ENCODE measurements around the gene PRKAG2.
A peak's percentile ranks its signal among the peaks of the same experiment; 100 is the strongest.

Gene PRKAG2

GRCh38 chr7:151745706-151746105 is 131.2 kb downstream of the PRKAG2 start:
- H3K27me3 ChIP-seq = no peaks in the 10 kb centered on the region
- no peak overlapping the region for H3K4me3 ChIP-seq (ENCODE audit: low read depth, low read length)
- no peak for TF ChIP-seq CTCF (IDR thresholded peaks at IDR 0.05; ENCODE audit: low read depth, low read length)
- no peaks in the 10 kb centered on the region for H3K36me3 ChIP-seq
- H3K4me1 ChIP-seq = no peaks in the 10 kb centered on the region; the same call in 1 of the 2 replicates
- no peak for DNase-seq
- H3K9me3 ChIP-seq = no peaks in the 10 kb centered on the region

- Histone ChIP-seq H3K9me3 (no peaks in the 10 kb centered on the region), H3K36me3 (no peaks in the 10 kb centered on the region), H3K4me3 (ENCODE audit: low read depth, low read length) (no peak overlapping the region), H3K27me3 (no peaks in the 10 kb centered on the region), H3K4me1 (peaks cover 3% of the 10 kb centered on the region)
- no peak for DNase-seq
- TF ChIP-seq CTCF (IDR thresholded peaks at IDR 0.05; ENCODE audit: low read depth, low read length) = peak; percentile 31
Measured at GRCh38 chr7:151744656-151745638, 132.0 kb downstream of the PRKAG2 start.

- Histone ChIP-seq H3K36me3 (no peaks in the 10 kb centered on the region), H3K9me3 (no peaks in the 10 kb centered on the region), H3K4me1 (peaks cover 3% of the 10 kb centered on the region), H3K27me3 (no peaks in the 10 kb centered on the region), H3K4me3 (ENCODE audit: low read depth, low read length) (no peak overlapping the region)
- DNase-seq = no peak
- no peak for TF ChIP-seq CTCF (IDR thresholded peaks at IDR 0.05; ENCODE audit: low read depth, low read length)
Measured at GRCh38 chr7:151744051-151744580, 132.8 kb downstream of the PRKAG2 start.

- Histone ChIP-seq H3K27me3 (no peaks in the 10 kb centered on the region), H3K9me3 (no peaks in the 10 kb centered on the region), H3K4me1 (peaks cover 3% of the 10 kb centered on the region), H3K36me3 (no peaks in the 10 kb centered on the region), H3K4me3 (ENCODE audit: low read depth, low read length) (no peak overlapping the region)
- no peak for DNase-seq
- TF ChIP-seq CTCF (IDR thresholded peaks at IDR 0.05; ENCODE audit: low read depth, low read length) = no peak
Measured at GRCh38 chr7:151743481-151743983, 133.4 kb downstream of the PRKAG2 start.

GRCh38 chr7:151742713-151743480 is 134.0 kb downstream of the PRKAG2 start:
- Histone ChIP-seq H3K4me1 (peaks cover 3% of the 10 kb centered on the region), H3K27me3 (no peaks in the 10 kb centered on the region), H3K36me3 (no peaks in the 10 kb centered on the region), H3K4me3 (ENCODE audit: low read depth, low read length) (no peak overlapping the region), H3K9me3 (no peaks in the 10 kb centered on the region)
- TF ChIP-seq CTCF (IDR thresholded peaks at IDR 0.05; ENCODE audit: low read depth, low read length) = no peak
- DNase-seq = no peak

All from BE2C (cell line).